Endothelial cell of umbilical vein (primary cell): Measurements from ENCODE around the gene PPP4R4. TPM values are rescaled to one million over a fixed set of nuclear protein-coding genes. Genes with fewer than 3 reads are reported as not detected.

Experiments used
- BruUV-seq: library from RNA; stranded (reverse); fragments of 400-500 nt; replicated peaks from 2 replicates; lab custom pipeline; 2021; lab: Mats Ljungman, UMichigan
- CTCF ChIA-PET: fragments of 300-600, 350-600 bp; sonication (Branson Sonifier 250); formaldehyde crosslinking; loops from one replicate; lab custom pipeline; 2021; ENCODE audit warnings: antibody characterized with exemption, inconsistent platforms; lab: Charles Lee
- POLR2A ChIA-PET: fragments of 300-600, 350-600 bp; sonication (Branson Sonifier 250); formaldehyde crosslinking; loops from one replicate; lab custom pipeline; 2021; ENCODE audit warnings: antibody characterized with exemption, inconsistent platforms; lab: Charles Lee
- DNase-seq: peaks from one replicate; pipeline ENCODE4 v3.0.0-alpha.2; 2011; ENCODE audit warnings: low read depth, low spot score
- FAIRE-seq: peaks from 2 replicates; lab custom pipeline; 2011; peaks lifted over from hg19 to GRCh38; lab: Jason Lieb, UNC
- H2AFZ ChIP-seq: 2 replicates; pipeline ENCODE4 v1.6.0; 2012; ENCODE audit warnings: low read depth, low read length, control low read depth, inconsistent platforms
- H3K27ac ChIP-seq: 2 replicates; pipeline ENCODE4 v1.5.1; 2011; ENCODE audit warnings: low read depth, mild to moderate bottlenecking, control low read depth, low read length, moderate library complexity; ENCODE audit not compliant: insufficient read depth
- H3K27me3 ChIP-seq, 2 experiments: 2 replicates each; pipeline versions ENCODE4 v1.6.0 to v1.6.1; 2011; ENCODE audit warnings: low read length in 2 of 2, mixed read lengths in 1 of 2; ENCODE audit not compliant: control insufficient read depth in 2 of 2, insufficient read depth in 2 of 2
- H3K36me3 ChIP-seq, 2 experiments: 2 replicates in 1 of 2; 3 replicates in 1 of 2; pipeline ENCODE4 v1.5.1; 2011; ENCODE audit warnings: low read length in 2 of 2, mild to moderate bottlenecking in 1 of 2, moderate library complexity in 1 of 2; ENCODE audit not compliant: control insufficient read depth in 2 of 2, insufficient read depth in 2 of 2; ENCODE audit errors: extremely low read depth in 1 of 2
- H3K4me1 ChIP-seq: 3 replicates; pipeline ENCODE4 v1.5.1; 2011; ENCODE audit warnings: mild to moderate bottlenecking, low read length; ENCODE audit not compliant: control insufficient read depth, insufficient read depth; ENCODE audit errors: extremely low read depth
- H3K4me2 ChIP-seq: 2 replicates; pipeline ENCODE4 v1.6.1; 2011; ENCODE audit warnings: low read length, control low read depth, mixed read lengths; ENCODE audit not compliant: insufficient read depth
- H3K4me3 ChIP-seq, 3 experiments: fragments of 200-600 bp in 1 of 3; sonication (generic), shearing (Covaris generic) in 1 of 3; replicated peaks in 1 of 3; 2 replicates each; pipeline ENCODE4 v1.5.1; 2011 to 2016; ENCODE audit warnings: control low read depth in 3 of 3, low read length in 3 of 3, mild to moderate bottlenecking in 2 of 3, inconsistent platforms in 1 of 3, low read depth in 1 of 3, moderate library complexity in 1 of 3; ENCODE audit not compliant: insufficient read depth in 1 of 3
- H3K79me2 ChIP-seq: 2 replicates; pipeline ENCODE4 v1.6.0; 2012; ENCODE audit warnings: low read length, inconsistent platforms; ENCODE audit not compliant: control insufficient read depth, insufficient read depth
- H3K9ac ChIP-seq: replicated peaks from 2 replicates; pipeline ENCODE3; 2011; ENCODE audit warnings: low read length, control low read depth; ENCODE audit not compliant: insufficient read depth; ENCODE audit errors: extremely low read depth
- H3K9me1 ChIP-seq: replicated peaks from 3 replicates; pipeline ENCODE4 v1.6.0; 2011; ENCODE audit warnings: mild to moderate bottlenecking, low read length; ENCODE audit not compliant: control insufficient read depth, insufficient read depth; ENCODE audit errors: extremely low read depth
- H3K9me3 ChIP-seq: replicated peaks from 2 replicates; pipeline ENCODE4 v1.5.1; 2012; ENCODE audit warnings: low read length, inconsistent platforms; ENCODE audit not compliant: control insufficient read depth, insufficient read depth
- H4K20me1 ChIP-seq: replicated peaks from 2 replicates; pipeline ENCODE3; 2011; ENCODE audit warnings: mild to moderate bottlenecking, low read length; ENCODE audit not compliant: control insufficient read depth, insufficient read depth; ENCODE audit errors: extremely low read depth
- EZH2 ChIP-seq: IDR thresholded peaks from 2 replicates; pipeline ENCODE4 v1.6.1; 2012; ENCODE audit warnings: borderline replicate concordance, low read depth, mild to moderate bottlenecking, moderate library complexity, low read length, inconsistent platforms; ENCODE audit not compliant: severe bottlenecking
- FOS ChIP-seq: IDR thresholded peaks from 2 replicates; pipeline ENCODE4 v1.6.1; 2011; ENCODE audit warnings: mild to moderate bottlenecking, low read length, moderate library complexity, borderline replicate concordance; ENCODE audit not compliant: insufficient read depth
- GATA2 ChIP-seq: IDR thresholded peaks from 2 replicates; pipeline ENCODE4 v1.7.0; 2011; ENCODE audit warnings: low read depth, mild to moderate bottlenecking, moderate library complexity, mixed read lengths, low read length; ENCODE audit not compliant: insufficient read length, insufficient read depth
- JUN ChIP-seq: IDR thresholded peaks from 2 replicates; pipeline ENCODE4 v1.6.1; 2011; ENCODE audit warnings: borderline replicate concordance, low read depth; ENCODE audit not compliant: insufficient read length, insufficient read depth
- MAX ChIP-seq: IDR thresholded peaks from 2 replicates; pipeline ENCODE4 v1.6.1; 2011; ENCODE audit not compliant: insufficient read depth, insufficient read length
- MYC ChIP-seq: IDR thresholded peaks from one replicate; pipeline ENCODE4 v1.6.1; 2011; ENCODE audit warnings: mild to moderate bottlenecking, low read depth, low read length
- POLR2A ChIP-seq: IDR thresholded peaks from 2 replicates; pipeline ENCODE4 v1.6.1; 2012; ENCODE audit warnings: low read depth, mild to moderate bottlenecking, control low read depth, low read length
- POLR2AphosphoS5 ChIP-seq: IDR thresholded peaks from 2 replicates; pipeline ENCODE4 v1.6.1; 2012; ENCODE audit warnings: low read depth, mild to moderate bottlenecking, control low read depth, low read length, moderate library complexity; ENCODE audit not compliant: insufficient read depth
- dilution Hi-C: fragments of 300-500 bp; cut with MboI; formaldehyde crosslinking; loops from one replicate; pipeline ENCODE4 v1.15.0; 2019; ENCODE audit warnings: low sequenced_read_pairs; ENCODE audit not compliant: extremely low pct_ligation_motif_present
- intact Hi-C: fragments of 100-400 bp; cut with micrococcal nuclease; formaldehyde crosslinking; loops from one replicate; pipeline ENCODE4 v1.10.0; 2022
- polyA plus RNA-seq, 4 experiments: library from polyadenylated mRNA; depleted of rRNA in 3 of 4; stranded (reverse) in 3 of 4; unstranded in 1 of 4; fragments of >200 nt; gene quantifications; 2 replicates each; pipeline versions ENCODE4 v1.2.1 to v1.2.3, GENCODE V29; 2011 to 2012; ENCODE audit warnings: missing spikeins in 1 of 4
- total RNA-seq: library from RNA; stranded (reverse); gene quantifications from 2 replicates; pipeline ENCODE4 v1.2.3, GENCODE V29; 2021
- TF ChIP-seq, protein P1 (sequence below), 2 donors: IDR thresholded peaks; 1 replicate in 1 of 2; 2 replicates in 1 of 2; pipeline ENCODE4 v1.5.1; 2011; ENCODE audit warnings: low read length in 2 of 2, mild to moderate bottlenecking in 2 of 2, moderate library complexity in 2 of 2, control low read depth in 1 of 2, inconsistent platforms in 1 of 2, low read depth in 1 of 2; ENCODE audit not compliant: insufficient read depth in 1 of 2; ENCODE audit errors: extremely low read depth in 1 of 2

PPP4R4 gene
- total and polyA plus RNA-seq, 2 donors (not counting 3 experiments of a cell fraction or from before 2014, with no cell fraction given): not detected

- ChIA-PET POLR2A (interaction anchor here (0.6 kb wide), 1 partner anchor 22 kb away, joined by 4 read pairs; no protein-coding TSS in a partner anchor), CTCF (no interaction called here)
- no peaks in the 10 kb centered on the region for H3K36me3 ChIP-seq
- H3K4me3 ChIP-seq: no peak overlapping the region
- no peaks in the 10 kb centered on the region for H3K9me1 ChIP-seq
- dilution Hi-C loops (no loop called here), intact Hi-C loops (no loop called here)
- no TSS peak for BruUV-seq
- FAIRE-seq (no peak), DNase-seq (no peak)
- no peaks in the 10 kb centered on the region for H3K4me1 ChIP-seq
- H2AFZ ChIP-seq: no peak overlapping the region
- H3K9me3 ChIP-seq: no peaks in the 10 kb centered on the region
- H4K20me1 ChIP-seq: no peaks in the 10 kb centered on the region
- no peak overlapping the region for H3K4me2 ChIP-seq
- H3K9ac ChIP-seq: no peak overlapping the region
- TF ChIP-seq FOS (no peak), JUN (no peak), POLR2AphosphoS5 (no peak), MYC (no peak), GATA2 (no peak), POLR2A (no peak), MAX (no peak), EZH2 (no peak)
- TF ChIP-seq, protein P1, sequence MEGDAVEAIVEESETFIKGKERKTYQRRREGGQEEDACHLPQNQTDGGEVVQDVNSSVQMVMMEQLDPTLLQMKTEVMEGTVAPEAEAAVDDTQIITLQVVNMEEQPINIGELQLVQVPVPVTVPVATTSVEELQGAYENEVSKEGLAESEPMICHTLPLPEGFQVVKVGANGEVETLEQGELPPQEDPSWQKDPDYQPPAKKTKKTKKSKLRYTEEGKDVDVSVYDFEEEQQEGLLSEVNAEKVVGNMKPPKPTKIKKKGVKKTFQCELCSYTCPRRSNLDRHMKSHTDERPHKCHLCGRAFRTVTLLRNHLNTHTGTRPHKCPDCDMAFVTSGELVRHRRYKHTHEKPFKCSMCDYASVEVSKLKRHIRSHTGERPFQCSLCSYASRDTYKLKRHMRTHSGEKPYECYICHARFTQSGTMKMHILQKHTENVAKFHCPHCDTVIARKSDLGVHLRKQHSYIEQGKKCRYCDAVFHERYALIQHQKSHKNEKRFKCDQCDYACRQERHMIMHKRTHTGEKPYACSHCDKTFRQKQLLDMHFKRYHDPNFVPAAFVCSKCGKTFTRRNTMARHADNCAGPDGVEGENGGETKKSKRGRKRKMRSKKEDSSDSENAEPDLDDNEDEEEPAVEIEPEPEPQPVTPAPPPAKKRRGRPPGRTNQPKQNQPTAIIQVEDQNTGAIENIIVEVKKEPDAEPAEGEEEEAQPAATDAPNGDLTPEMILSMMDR (IDR thresholded peaks at IDR 0.05; ENCODE audit: extremely low read depth in 1 of 2, insufficient read depth in 1 of 2, low read depth in 1 of 2, low read length in 2 of 2): no peak
- no peaks in the 10 kb centered on the region for H3K79me2 ChIP-seq
- no peaks in the 10 kb centered on the region for H3K27me3 ChIP-seq
- no peak overlapping the region for H3K27ac ChIP-seq
Measured at GRCh38 chr14:94316692-94317091, 142.6 kb downstream of the PPP4R4 start.
